A204.1 (cell line): ENCODE results near the gene DCUN1D3.
"Not testable (repeated sequence)": the region's sequence is repeated elsewhere in the genome, so short reads cannot be mapped to it uniquely, and the experiment has no call there.

ENCODE experiments used
- FAIRE-seq: peaks from 2 replicates; lab custom pipeline; 2012; peaks lifted over from hg19 to GRCh38; lab: Jason Lieb, UNC

Gene DCUN1D3

GRCh38 chr16:20900299-20901067 is at the start of gene DCUN1D3, which contains the start of gene LYRM1:
Gene DCUN1D3, minus strand, starts transcription at chr16:20900358. Its CDS starts 37,820 bp downstream, at chr16:20862538.
Gene LYRM1, plus strand, starts transcription at chr16:20900771. Its CDS starts 14,785 bp downstream, at chr16:20915556.
- FAIRE-seq, result peak; percentile 88

GRCh38 chr16:20949660-20950059 is 49.5 kb upstream of the DCUN1D3 start:
- FAIRE-seq, result no peak

- no peak for FAIRE-seq
Observed at GRCh38 chr16:20948444-20948843, 48.3 kb upstream of the DCUN1D3 start.

GRCh38 chr16:20946015-20946629 is 46.0 kb upstream of the DCUN1D3 start:
- FAIRE-seq, result no peak

GRCh38 chr16:20945575-20945875 is 45.4 kb upstream of the DCUN1D3 start:
- FAIRE-seq, result not testable (repeated sequence)

GRCh38 chr16:20944861-20945574 is 44.9 kb upstream of the DCUN1D3 start:
- no peak for FAIRE-seq

GRCh38 chr16:20942256-20942655 is 42.1 kb upstream of the DCUN1D3 start:
- FAIRE-seq, result no peak

GRCh38 chr16:20941636-20941926 is 41.4 kb upstream of the DCUN1D3 start:
- FAIRE-seq, result no peak

- FAIRE-seq, result no peak
Observed at GRCh38 chr16:20940871-20941635, 40.9 kb upstream of the DCUN1D3 start.

- FAIRE-seq, result no peak
Observed at GRCh38 chr16:20939611-20940010, 39.5 kb upstream of the DCUN1D3 start.

- no peak for FAIRE-seq
Observed at GRCh38 chr16:20938426-20938825, 38.3 kb upstream of the DCUN1D3 start.

- FAIRE-seq, result no peak
Observed at GRCh38 chr16:20937736-20938135, 37.6 kb upstream of the DCUN1D3 start.

GRCh38 chr16:20933589-20933988 is 33.4 kb upstream of the DCUN1D3 start:
- FAIRE-seq, result no peak

- FAIRE-seq, result no peak
Observed at GRCh38 chr16:20931066-20931600, 31.0 kb upstream of the DCUN1D3 start.

GRCh38 chr16:20930365-20930690 is 30.2 kb upstream of the DCUN1D3 start:
- no peak for FAIRE-seq

- FAIRE-seq, result not testable (repeated sequence)
Observed at GRCh38 chr16:20929676-20930364, 29.7 kb upstream of the DCUN1D3 start.

GRCh38 chr16:20928774-20929411 is 28.7 kb upstream of the DCUN1D3 start:
- no peak for FAIRE-seq

GRCh38 chr16:20925751-20926150 is 25.6 kb upstream of the DCUN1D3 start:
- no peak for FAIRE-seq

GRCh38 chr16:20923876-20924275 is 23.7 kb upstream of the DCUN1D3 start:
- no peak for FAIRE-seq

- FAIRE-seq, result peak; percentile 34
Observed at GRCh38 chr16:20920799-20921198, 20.6 kb upstream of the DCUN1D3 start.

- FAIRE-seq, result no peak
Observed at GRCh38 chr16:20920091-20920490, 19.9 kb upstream of the DCUN1D3 start.
